Activated CD4-positive, alpha-beta T cell treated with anti-CD3 and anti-CD28 coated beads for 1 hour (primary cell): Measurements from ENCODE around the gene BEGAIN.

Experiments
- DNase-seq: peaks from one replicate; pipeline ENCODE4 v3.0.0-alpha.2; 2020

Gene BEGAIN

GRCh38 chr14:100599981-100600380, 12.8 kb upstream of the BEGAIN start:
- DNase-seq: no peak

- no peak for DNase-seq
These were observed 7.4 kb upstream of the BEGAIN start for GRCh38 chr14:100594625-100594951.

- no peak for DNase-seq
These were observed 6.8 kb upstream of the BEGAIN start for GRCh38 chr14:100593751-100594624.

- DNase-seq: no peak
These were observed 5.8 kb upstream of the BEGAIN start for GRCh38 chr14:100592972-100593371.

- DNase-seq: no peak
These were observed 5.3 kb upstream of the BEGAIN start for GRCh38 chr14:100592461-100592891.

GRCh38 chr14:100591453-100592371, 4.5 kb upstream of the BEGAIN start:
- no peak for DNase-seq

- no peak for DNase-seq
These were observed 3.7 kb upstream of the BEGAIN start for GRCh38 chr14:100590726-100591452.

GRCh38 chr14:100589760-100590469, 2.7 kb upstream of the BEGAIN start:
- DNase-seq: no peak

- no peak for DNase-seq
These were observed 2.0 kb upstream of the BEGAIN start for GRCh38 chr14:100589071-100589759.

GRCh38 chr14:100588671-100589070, 1.5 kb upstream of the BEGAIN start:
- DNase-seq: no peak

GRCh38 chr14:100587763-100588411, 670 bp upstream of the BEGAIN start:
- no peak for DNase-seq

- no peak for DNase-seq
These were observed 673 bp downstream of the BEGAIN start for GRCh38 chr14:100586403-100587085.

- DNase-seq: no peak
These were observed 1.1 kb downstream of the BEGAIN start for GRCh38 chr14:100586153-100586402.

GRCh38 chr14:100585448-100586152, 1.6 kb downstream of the BEGAIN start:
- no peak for DNase-seq

GRCh38 chr14:100584056-100585031, 2.9 kb downstream of the BEGAIN start:
- no peak for DNase-seq

- no peak for DNase-seq
These were observed 4.0 kb downstream of the BEGAIN start for GRCh38 chr14:100583245-100583644.

- DNase-seq: no peak
These were observed 4.6 kb downstream of the BEGAIN start for GRCh38 chr14:100582496-100583165.
